ENCODE measurements around the gene PNPO.

The PNPO gene

DNA sequence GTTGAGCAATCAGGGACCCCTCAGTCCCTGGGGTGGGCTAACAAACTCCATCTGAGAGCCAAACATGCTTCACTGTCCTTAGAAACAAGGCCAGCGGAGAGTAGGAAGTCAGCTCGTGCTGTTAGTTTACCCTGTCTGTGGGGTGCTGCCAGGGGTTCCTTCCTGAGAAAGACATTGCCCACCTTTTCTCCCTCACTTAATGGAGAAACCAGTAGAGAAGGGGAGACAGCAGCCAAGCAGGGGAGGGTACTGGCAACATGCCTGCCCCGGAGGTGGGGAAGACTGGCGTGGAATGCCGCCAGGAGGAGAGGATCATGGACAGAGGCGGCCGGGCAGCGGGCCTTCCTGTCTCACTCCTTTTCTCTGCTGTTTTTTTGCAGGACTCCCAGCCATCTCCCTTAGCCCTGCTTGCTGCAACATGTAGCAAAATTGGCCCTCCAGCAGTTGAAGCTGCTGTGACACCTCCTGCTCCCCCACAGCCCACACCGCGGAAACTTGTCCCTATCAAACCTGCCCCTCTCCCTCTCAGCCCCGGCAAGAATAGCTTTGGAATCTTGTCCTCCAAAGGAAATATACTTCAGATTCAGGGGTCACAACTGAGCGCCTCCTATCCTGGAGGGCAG lies 25.5 kb upstream of the PNPO start:
- TF ChIP-seq, protein P1, sequence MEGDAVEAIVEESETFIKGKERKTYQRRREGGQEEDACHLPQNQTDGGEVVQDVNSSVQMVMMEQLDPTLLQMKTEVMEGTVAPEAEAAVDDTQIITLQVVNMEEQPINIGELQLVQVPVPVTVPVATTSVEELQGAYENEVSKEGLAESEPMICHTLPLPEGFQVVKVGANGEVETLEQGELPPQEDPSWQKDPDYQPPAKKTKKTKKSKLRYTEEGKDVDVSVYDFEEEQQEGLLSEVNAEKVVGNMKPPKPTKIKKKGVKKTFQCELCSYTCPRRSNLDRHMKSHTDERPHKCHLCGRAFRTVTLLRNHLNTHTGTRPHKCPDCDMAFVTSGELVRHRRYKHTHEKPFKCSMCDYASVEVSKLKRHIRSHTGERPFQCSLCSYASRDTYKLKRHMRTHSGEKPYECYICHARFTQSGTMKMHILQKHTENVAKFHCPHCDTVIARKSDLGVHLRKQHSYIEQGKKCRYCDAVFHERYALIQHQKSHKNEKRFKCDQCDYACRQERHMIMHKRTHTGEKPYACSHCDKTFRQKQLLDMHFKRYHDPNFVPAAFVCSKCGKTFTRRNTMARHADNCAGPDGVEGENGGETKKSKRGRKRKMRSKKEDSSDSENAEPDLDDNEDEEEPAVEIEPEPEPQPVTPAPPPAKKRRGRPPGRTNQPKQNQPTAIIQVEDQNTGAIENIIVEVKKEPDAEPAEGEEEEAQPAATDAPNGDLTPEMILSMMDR (IDR thresholded peaks at IDR 0.05; ENCODE audit: borderline replicate concordance, extremely low read depth, low read length, poor library complexity, severe bottlenecking): no peak
- TF ChIP-seq EZH2 (IDR thresholded peaks at IDR 0.05; ENCODE audit: borderline replicate concordance, low read depth, low read length, severe bottlenecking): no peak
- Histone ChIP-seq H3K79me2 (ENCODE audit: insufficient read depth, low read length) (peaks cover 9% of the 10 kb centered on the region; the same call in 1 of the 2 replicates), H3K36me3 (ENCODE audit: insufficient read depth, low read length) (peaks cover 30% of the 10 kb centered on the region), H3K27me3 (ENCODE audit: insufficient read depth, low read length, poor library complexity) (no peaks in the 10 kb centered on the region), H3K9ac (ENCODE audit: low read depth, low read length) (no peak overlapping the region), H3K4me3 (ENCODE audit: low read depth in 1 of 2, low read length in 2 of 2) (no peak overlapping the region), H3K27ac (ENCODE audit: low read length) (no peak overlapping the region), H2AFZ (ENCODE audit: low read depth, low read length) (no peak overlapping the region), H3K4me2 (ENCODE audit: insufficient read depth, low read length) (no peak overlapping the region), H4K20me1 (ENCODE audit: insufficient read depth, low read length) (no peaks in the 10 kb centered on the region), H3K4me1 (ENCODE audit: insufficient read depth, low read length) (no peaks in the 10 kb centered on the region), H3K9me3 (ENCODE audit: insufficient read depth, low read length, severe bottlenecking) (no peaks in the 10 kb centered on the region)
- ATAC-seq (ENCODE audit: insufficient read depth, low read depth): no peak
- no peak for DNase-seq

DNA sequence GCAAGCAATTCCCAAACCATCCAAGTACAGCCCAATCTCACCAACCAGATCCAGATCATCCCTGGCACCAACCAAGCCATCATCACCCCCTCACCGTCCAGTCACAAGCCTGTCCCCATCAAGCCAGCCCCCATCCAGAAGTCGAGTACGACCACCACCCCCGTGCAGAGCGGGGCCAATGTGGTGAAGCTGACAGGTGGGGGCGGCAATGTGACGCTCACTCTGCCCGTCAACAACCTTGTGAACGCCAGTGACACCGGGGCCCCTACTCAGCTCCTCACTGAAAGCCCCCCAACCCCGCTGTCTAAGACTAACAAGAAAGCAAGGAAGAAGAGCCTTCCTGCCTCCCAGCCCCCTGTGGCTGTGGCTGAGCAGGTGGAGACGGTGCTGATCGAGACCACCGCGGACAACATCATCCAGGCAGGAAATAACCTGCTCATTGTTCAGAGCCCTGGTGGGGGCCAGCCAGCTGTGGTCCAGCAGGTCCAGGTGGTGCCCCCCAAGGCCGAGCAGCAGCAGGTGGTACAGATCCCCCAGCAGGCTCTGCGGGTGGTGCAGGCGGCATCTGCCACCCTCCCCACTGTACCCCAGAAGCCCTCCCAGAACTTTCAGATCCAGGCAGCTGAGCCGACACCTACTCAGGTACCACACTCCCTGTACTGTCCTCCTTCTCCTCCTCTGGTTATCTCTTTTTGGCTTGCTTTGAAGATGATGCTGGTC lies 24.7 kb upstream of the PNPO start:
- Histone ChIP-seq H3K4me2 (ENCODE audit: insufficient read depth, low read length) (no peak overlapping the region), H3K9me3 (ENCODE audit: insufficient read depth, low read length, severe bottlenecking) (no peaks in the 10 kb centered on the region), H3K27ac (ENCODE audit: low read length) (no peak overlapping the region), H2AFZ (ENCODE audit: low read depth, low read length) (no peak overlapping the region), H3K4me3 (ENCODE audit: low read depth in 1 of 2, low read length in 2 of 2) (no peak overlapping the region), H3K9ac (ENCODE audit: low read depth, low read length) (no peak overlapping the region), H3K4me1 (ENCODE audit: insufficient read depth, low read length) (no peaks in the 10 kb centered on the region), H4K20me1 (ENCODE audit: insufficient read depth, low read length) (no peaks in the 10 kb centered on the region), H3K27me3 (ENCODE audit: insufficient read depth, low read length, poor library complexity) (no peaks in the 10 kb centered on the region), H3K79me2 (ENCODE audit: insufficient read depth, low read length) (peaks cover 8% of the 10 kb centered on the region; the same call in 1 of the 2 replicates), H3K36me3 (ENCODE audit: insufficient read depth, low read length) (peaks cover 32% of the 10 kb centered on the region)
- ATAC-seq (ENCODE audit: insufficient read depth, low read depth): no peak
- no peak for TF ChIP-seq EZH2 (IDR thresholded peaks at IDR 0.05; ENCODE audit: borderline replicate concordance, low read depth, low read length, severe bottlenecking)
- TF ChIP-seq, protein P1 (IDR thresholded peaks at IDR 0.05; ENCODE audit: borderline replicate concordance, extremely low read depth, low read length, poor library complexity, severe bottlenecking): no peak
- DNase-seq: no peak

DNA sequence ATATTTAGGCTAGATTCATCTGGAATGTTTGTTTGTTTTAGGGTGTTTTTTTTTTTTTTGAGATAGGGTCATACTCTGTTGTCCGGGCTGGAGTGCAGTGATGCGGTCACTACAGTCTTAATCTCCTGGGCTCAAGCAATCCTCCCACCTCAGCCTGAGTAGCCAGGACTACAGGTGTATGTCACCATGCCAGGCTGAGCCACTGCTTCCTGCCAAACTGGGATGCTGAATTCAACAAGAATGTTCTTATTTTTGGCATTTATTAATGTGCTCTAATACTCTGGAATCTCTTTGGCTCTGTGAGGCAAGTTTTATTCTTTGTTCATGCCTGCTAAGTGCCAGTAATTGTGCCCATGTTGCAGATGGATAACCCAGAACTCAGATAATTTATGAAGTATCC lies 23.8 kb upstream of the PNPO start:
- Histone ChIP-seq H3K36me3 (ENCODE audit: insufficient read depth, low read length) (peaks cover 36% of the 10 kb centered on the region), H3K9me3 (ENCODE audit: insufficient read depth, low read length, severe bottlenecking) (no peaks in the 10 kb centered on the region), H3K27me3 (ENCODE audit: insufficient read depth, low read length, poor library complexity) (no peaks in the 10 kb centered on the region), H3K4me3 (ENCODE audit: low read depth in 1 of 2, low read length in 2 of 2) (no peak overlapping the region), H3K27ac (ENCODE audit: low read length) (no peak overlapping the region), H4K20me1 (ENCODE audit: insufficient read depth, low read length) (no peaks in the 10 kb centered on the region), H2AFZ (ENCODE audit: low read depth, low read length) (no peak overlapping the region), H3K4me1 (ENCODE audit: insufficient read depth, low read length) (no peaks in the 10 kb centered on the region), H3K9ac (ENCODE audit: low read depth, low read length) (no peak overlapping the region), H3K79me2 (ENCODE audit: insufficient read depth, low read length) (0 out of 2 replicates have a peak, but pooled peaks cover 2% of the 10 kb centered on the region), H3K4me2 (ENCODE audit: insufficient read depth, low read length) (no peak overlapping the region)
- no peak for ATAC-seq (ENCODE audit: insufficient read depth, low read depth)
- TF ChIP-seq, protein P1 (IDR thresholded peaks at IDR 0.05; ENCODE audit: borderline replicate concordance, extremely low read depth, low read length, poor library complexity, severe bottlenecking): no peak
- no peak for TF ChIP-seq EZH2 (IDR thresholded peaks at IDR 0.05; ENCODE audit: borderline replicate concordance, low read depth, low read length, severe bottlenecking)
- DNase-seq: no peak
